Testis (tissue), 3 donors: ENCODE measurements around the gene PCBP3. TPM values are rescaled to one million over a fixed set of nuclear protein-coding genes. Genes with fewer than 3 reads are reported as not detected.

Experiments used
- DNase-seq: peaks from one replicate; pipeline ENCODE4 v3.0.0-alpha.2; 2019
- H3K27ac ChIP-seq, 2 donors: fragments of 200-600 bp; sonication (generic); one replicate each; pipeline ENCODE4 v1.5.1; 2019
- H3K27me3 ChIP-seq: fragments of 200-600 bp; sonication (generic); one replicate; pipeline ENCODE4 v1.5.1; 2019
- H3K36me3 ChIP-seq: fragments of 200-600 bp; sonication (generic); one replicate; pipeline ENCODE4 v1.5.1; 2017; ENCODE audit warnings: low read depth; ENCODE audit errors: missing control alignments
- H3K4me1 ChIP-seq: fragments of 200-600 bp; sonication (generic); one replicate; pipeline ENCODE4 v1.5.1; 2019
- H3K4me3 ChIP-seq, 2 donors: fragments of 200-600 bp; sonication (generic); one replicate each; pipeline ENCODE4 v1.5.1; 2017 to 2019
- H3K9me3 ChIP-seq: fragments of 200-600 bp; sonication (generic); one replicate; pipeline ENCODE4 v1.5.1; 2017
- CTCF ChIP-seq, 3 experiments: fragments of 450-650 bp in 2 of 3; fragments of 200-600 bp in 1 of 3; sonication (generic) in 1 of 3; IDR thresholded peaks; one replicate each; pipeline ENCODE4 v1.5.1; 2016 to 2019; ENCODE audit warnings: antibody characterized with exemption in 3 of 3, mild to moderate bottlenecking in 2 of 3, moderate library complexity in 1 of 3
- POLR2A ChIP-seq: fragments of 450-650 bp; IDR thresholded peaks from one replicate; pipeline ENCODE4 v1.6.1; 2017; ENCODE audit warnings: antibody characterized with exemption, mild to moderate bottlenecking, moderate library complexity
- WGBS, 2 donors: methylation state at CpG; one replicate each; pipeline ENCODE4 v1.1.5; 2018; 5-methylcytosine and 5-hydroxymethylcytosine counted together
- intact Hi-C: fragments of 100-400 bp; cut with DNase I; formaldehyde crosslinking; loops from one replicate; pipeline ENCODE4 v1.15.1; 2023; ENCODE audit warnings: low total_unique reads
- polyA plus RNA-seq: library from polyadenylated mRNA; stranded (reverse); fragments of 350-450 nt; fragmentation: Illumina TruSeq; extraction: RNeasy Lipid Tissue Mini Kit (QIAGEN cat#74804); gene quantifications from one replicate; pipeline ENCODE4 v1.2.3, GENCODE V29; 2014; ENCODE audit warnings: low read depth, low replicate concordance; ENCODE audit not compliant: insufficient read depth
- total RNA-seq, 2 donors: library from RNA; depleted of rRNA; stranded (reverse); fragments of >200 nt; gene quantifications; one replicate each; pipeline ENCODE4 v1.2.3, GENCODE V29; 2016

PCBP3 gene
- total and polyA plus RNA-seq, 3 donors from 2014 or later: 35.7 to 58.3 (median 38.0) TPM

DNA sequence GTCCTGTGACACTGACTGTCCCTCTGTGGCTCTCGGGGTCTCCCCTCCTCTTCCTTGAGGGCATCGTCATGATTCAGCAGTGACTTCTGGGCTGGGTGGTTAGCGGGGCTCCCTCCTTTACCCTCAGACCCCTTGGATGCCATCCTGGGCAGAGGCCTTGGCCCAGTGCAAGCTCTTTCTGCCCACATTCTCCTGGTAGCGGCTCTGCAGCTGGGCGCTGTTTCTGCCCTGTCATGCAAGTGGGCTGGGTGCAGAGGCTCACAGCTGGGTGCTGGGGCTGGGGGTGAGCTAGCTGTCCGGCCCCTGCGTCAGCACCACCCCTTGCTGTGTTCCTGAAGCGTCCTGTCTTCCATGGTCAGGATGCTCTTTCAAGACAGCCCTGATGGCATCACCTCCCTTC, 158.5 kb downstream of the PCBP3 start:
- no peak for DNase-seq
- 87 to 89% methylated on average over 5 to 8 of the region's 8 CpGs for WGBS, 2 donors
- no peaks in the 10 kb centered on the region for H3K27me3 ChIP-seq
- no peak overlapping the region for H3K4me3 ChIP-seq
- H3K27ac ChIP-seq: no peak overlapping the region
- no peaks in the 10 kb centered on the region for H3K4me1 ChIP-seq
- H3K36me3 ChIP-seq: no peaks in the 10 kb centered on the region
- H3K9me3 ChIP-seq: no peaks in the 10 kb centered on the region
- intact Hi-C loops: no loop called here
- TF ChIP-seq POLR2A (no peak), CTCF (IDR thresholded peaks at IDR 0.05) (no peak)

DNA sequence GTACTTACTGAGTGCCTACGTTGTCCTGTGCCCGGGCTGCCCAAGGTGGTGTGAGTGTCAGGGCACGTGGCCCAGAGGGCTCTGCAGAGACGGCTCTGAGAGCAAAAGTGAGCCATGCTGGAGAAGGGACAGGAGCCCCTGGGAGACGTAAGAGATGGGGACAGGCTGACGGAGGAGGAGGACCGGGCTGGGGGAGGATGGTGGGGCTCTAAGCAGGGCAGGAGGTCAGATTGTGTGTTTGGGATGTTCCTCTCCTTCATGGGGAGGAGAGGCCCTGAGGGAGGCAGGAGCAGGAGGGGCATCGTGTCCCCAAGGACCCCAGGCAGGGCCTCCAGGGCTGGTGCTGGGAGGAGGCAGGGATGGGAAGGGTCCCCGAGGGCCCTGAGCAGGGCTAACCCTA, 158.9 kb downstream of the PCBP3 start:
- Histone ChIP-seq H3K4me3 (no peak overlapping the region), H3K27me3 (no peaks in the 10 kb centered on the region), H3K9me3 (no peaks in the 10 kb centered on the region), H3K27ac (no peak overlapping the region), H3K4me1 (no peaks in the 10 kb centered on the region), H3K36me3 (no peaks in the 10 kb centered on the region)
- no peak for DNase-seq
- TF ChIP-seq CTCF (IDR thresholded peaks at IDR 0.05) (no peak), POLR2A (no peak)
- intact Hi-C loops: no loop called here
- 69 to 77% methylated on average over 7 to 9 of the region's 9 CpGs for WGBS, 2 donors

DNA sequence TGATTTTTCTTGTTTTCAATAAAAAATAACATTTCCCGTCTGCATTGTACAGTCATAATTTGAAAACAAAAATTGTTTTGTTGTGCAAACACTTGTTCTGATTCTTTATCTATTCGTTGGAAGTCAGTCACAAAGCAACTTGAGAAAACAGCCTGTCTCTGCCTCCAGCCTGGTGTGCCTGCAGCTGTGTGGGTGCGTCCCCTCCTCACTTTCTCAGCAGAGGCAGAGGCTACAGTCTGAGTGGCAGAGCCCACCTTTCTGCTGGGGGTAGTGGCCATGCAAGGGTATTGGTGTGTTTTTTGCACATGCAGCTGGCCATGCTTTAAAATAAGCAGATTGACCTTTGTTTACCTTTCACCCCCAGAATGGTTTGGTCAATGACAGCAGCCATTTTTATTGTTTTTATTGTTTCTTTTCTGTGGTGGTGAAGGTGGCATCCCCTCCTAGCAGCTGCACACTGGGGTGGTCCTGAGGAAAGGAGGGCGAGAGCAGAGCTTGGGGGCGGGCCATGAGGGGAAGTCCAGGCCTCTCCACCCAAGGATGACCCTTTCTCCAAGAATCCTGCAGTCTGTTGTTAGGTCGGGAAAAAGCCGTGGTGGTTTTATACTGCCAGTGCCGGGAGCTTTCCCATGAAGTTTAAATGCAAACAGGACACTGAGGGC, 159.6 kb downstream of the PCBP3 start:
- H3K4me1 ChIP-seq: no peaks in the 10 kb centered on the region
- no peak for DNase-seq
- WGBS, 2 donors: 80 to 82% methylated on average over 7 to 8 of the region's 8 CpGs
- H3K9me3 ChIP-seq: no peaks in the 10 kb centered on the region
- H3K27me3 ChIP-seq: no peaks in the 10 kb centered on the region
- H3K27ac ChIP-seq: no peak overlapping the region
- no peak overlapping the region for H3K4me3 ChIP-seq
- H3K36me3 ChIP-seq: no peaks in the 10 kb centered on the region
- TF ChIP-seq POLR2A (no peak), CTCF (IDR thresholded peaks at IDR 0.05) (no peak)
- intact Hi-C loops: no loop called here

DNA sequence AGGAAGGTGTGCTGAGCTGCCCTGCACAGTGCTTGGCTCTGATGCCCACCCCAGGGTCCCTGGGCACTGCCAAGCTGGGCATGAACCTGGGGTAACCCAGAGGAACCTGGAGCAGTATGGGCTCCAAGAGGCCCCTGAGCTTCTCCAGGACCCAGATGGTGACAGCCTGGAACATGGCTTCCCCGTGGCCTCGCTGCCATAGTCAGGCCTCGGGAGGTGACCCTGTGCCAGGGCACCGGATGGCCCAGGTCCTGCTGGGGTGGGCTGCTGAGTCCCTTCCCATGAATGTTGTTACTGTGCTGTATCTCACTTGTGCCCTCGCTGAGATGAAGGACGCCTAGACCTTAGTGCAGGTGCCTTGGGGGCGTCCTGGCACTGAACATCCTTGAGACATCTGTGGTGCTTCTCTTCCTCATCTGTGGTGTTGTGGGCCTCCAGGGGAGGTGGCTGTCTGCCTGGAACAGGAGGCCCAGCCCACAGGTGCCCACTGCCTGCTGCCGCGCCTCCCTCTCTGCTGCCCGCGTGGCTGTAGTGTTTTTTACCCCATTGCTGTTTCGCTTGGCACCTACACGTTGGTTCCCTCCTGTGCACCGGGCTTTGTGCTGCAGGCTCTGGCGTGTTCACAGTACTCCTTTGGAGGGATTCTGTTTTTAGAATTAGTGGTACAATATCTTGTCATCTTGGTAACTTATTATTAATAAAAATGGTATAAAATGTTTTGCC, 160.3 kb downstream of the PCBP3 start:
- WGBS, 2 donors: 91 to 92% methylated on average over 10 to 13 of the region's 15 CpGs
- intact Hi-C loops: no loop called here

More for the DNA sequence above, 160.3 kb downstream of the PCBP3 start:
- Histone ChIP-seq H3K27me3 (no peaks in the 10 kb centered on the region), H3K27ac (no peak overlapping the region), H3K4me1 (no peaks in the 10 kb centered on the region), H3K4me3 (no peak overlapping the region), H3K9me3 (no peaks in the 10 kb centered on the region), H3K36me3 (no peaks in the 10 kb centered on the region)
- no peak for TF ChIP-seq CTCF (IDR thresholded peaks at IDR 0.05)
- TF ChIP-seq POLR2A: no peak
- no peak for DNase-seq
